ENCODE measurements around the gene FXYD1.
"Not testable (repeated sequence)": the region's sequence is repeated elsewhere in the genome, so short reads cannot be mapped to it uniquely, and the experiment has no call there.

The FXYD1 gene

DNA sequence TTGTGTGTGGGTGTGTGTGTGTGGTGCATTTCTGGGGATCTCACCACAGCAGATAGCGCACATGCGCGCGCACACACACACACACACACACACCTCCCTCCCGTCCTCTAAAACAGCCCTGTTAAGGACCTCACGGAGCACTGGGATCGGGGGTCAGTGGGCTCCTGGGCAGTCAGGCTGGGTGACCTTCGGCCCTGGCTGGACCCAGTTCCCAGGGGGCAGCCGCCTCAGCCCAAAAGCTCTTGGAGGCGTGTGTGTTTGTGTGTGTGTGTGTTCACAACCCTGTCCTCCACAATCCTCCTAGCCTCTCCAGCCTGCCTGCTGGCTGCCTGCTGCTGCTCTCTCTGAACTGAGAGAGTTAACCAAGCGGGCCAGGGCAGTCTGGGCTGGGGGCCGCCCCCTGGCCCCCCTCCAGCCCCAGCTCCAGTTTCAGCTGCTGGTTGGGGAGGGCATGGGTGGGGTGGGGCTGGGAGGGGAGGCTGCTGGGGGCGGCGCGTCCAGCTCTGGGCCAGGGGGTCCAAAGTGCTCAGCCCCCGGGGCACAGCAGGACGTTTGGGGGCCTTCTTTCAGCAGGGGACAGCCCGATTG, at the start of gene FXYD1:
Gene FXYD1 (plus strand): TSS at position 520 of the 588 bp plus-strand sequence. CDS start 1,256 bp downstream, outside the sequence.
- DNase-seq: no peak

- DNase-seq: no peak
These were observed 49.1 kb upstream of the FXYD1 start for GRCh38 chr19:35089554-35089953.

DNA sequence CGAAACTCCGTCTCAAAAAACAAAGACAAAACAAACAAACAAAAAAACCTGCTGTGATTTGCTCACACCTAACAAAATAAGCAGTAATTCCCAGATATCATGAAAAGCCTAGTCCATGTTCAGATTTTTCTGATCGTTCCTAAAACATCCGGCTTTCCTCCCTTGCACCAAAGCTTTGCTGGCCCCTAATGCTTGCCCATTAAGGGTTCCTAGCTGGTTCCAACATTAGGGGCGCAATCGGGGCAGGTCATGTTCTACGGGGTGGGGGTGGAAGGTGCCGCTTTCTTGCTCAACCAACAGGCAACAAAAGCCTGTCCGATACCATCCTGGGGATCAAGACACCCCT, 48.5 kb upstream of the FXYD1 start:
- no peak for DNase-seq

GRCh38 chr19:35090506-35091214, 48.0 kb upstream of the FXYD1 start:
- peak; percentile 60 for DNase-seq

DNA sequence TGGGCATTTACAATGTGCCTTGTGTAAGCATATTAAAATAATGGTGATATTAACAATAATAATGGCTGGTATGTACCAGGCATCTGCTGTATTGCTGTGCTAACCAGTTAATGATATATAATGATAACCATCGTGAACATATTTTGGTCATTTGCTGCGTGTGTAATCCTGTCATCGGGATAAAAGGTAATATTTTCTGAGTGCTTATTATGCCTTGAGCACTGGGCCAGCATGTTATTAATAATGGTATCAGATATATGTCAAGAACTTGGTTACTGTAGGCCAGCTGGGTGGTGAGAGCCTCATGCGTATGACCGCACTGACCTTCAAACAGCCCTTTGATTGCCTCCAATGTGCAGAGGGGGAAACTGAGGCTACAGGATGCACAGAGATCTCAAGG, 45.2 kb upstream of the FXYD1 start:
- DNase-seq: no peak

GRCh38 chr19:35093941-35094647, 44.5 kb upstream of the FXYD1 start:
- no peak for DNase-seq

- DNase-seq: no peak
These were observed 44.0 kb upstream of the FXYD1 start for GRCh38 chr19:35094656-35095055.

DNA sequence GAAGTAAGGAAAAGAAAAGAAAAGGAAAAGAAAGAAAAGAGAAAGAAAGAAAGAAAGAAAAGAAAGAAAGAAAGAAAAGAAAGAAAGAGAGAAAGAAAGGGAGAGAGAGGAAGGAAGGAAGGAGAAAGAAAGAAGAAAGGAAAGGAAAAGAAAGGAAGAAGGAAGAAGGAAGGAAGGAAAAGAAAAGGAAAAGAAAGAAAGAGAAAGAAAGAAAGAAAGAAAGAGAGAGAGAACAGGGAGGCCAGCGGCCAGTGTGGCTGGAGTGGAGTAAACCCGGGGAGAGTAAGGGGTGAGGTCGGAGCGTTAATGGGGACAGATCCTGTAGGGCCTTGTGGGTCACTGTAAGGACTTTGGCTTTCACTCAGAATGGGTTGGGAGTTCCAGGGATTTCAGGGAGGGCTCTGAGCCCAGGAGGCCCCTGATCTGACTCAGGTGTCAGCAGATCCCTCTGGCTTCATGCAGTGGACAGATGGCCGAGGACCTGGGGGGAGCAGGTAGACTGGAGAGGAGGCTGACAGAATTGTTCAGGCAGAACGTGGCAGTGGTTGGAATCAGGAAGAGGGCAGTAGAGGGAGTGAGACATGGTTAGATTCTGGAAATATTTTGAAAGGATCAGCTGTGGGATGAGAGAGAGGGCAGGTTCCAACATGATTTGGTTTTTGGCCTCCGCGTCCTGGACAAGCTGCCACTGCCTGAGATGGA, 42.8 kb upstream of the FXYD1 start:
- DNase-seq: no peak

DNA sequence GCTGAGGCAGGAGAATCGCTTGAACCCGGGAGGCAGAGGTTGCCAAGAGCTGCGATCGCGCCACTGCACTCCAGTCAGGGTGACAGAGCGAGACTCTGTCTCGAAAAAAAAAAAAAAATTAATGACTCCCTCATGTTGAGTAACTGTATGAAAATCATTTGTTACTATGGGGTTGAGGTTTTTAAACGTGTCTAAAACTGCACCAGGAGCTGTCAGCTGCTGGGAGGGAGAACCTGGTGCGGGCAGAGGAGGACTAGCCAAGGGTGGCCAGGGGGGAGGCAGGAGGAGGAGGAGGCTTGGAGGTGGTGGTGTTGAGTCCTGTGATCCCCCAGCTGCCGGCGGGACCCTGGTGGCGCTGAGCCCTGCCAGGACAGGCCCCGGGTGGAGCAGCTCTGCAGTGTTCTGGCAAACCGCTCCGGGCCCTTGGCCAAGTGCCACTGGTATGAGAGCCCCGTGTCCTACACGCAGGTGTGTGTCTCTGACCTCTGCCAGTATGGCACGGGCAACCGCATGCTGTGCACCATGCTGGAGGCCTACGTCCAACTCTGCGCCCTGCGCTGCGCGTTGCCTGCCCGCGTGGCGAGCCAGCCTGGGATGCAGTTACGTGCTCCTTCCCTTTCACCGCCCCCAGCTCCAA, 40.1 kb upstream of the FXYD1 start:
- no peak for DNase-seq

- no peak for DNase-seq
These were observed 39.3 kb upstream of the FXYD1 start for GRCh38 chr19:35099155-35099896.

- no peak for DNase-seq
These were observed 38.7 kb upstream of the FXYD1 start for GRCh38 chr19:35099897-35100275.

GRCh38 chr19:35100588-35101533, 37.8 kb upstream of the FXYD1 start:
- DNase-seq: no peak

GRCh38 chr19:35101949-35102348, 36.7 kb upstream of the FXYD1 start:
- not testable (repeated sequence) for DNase-seq

GRCh38 chr19:35103614-35104013, 35.0 kb upstream of the FXYD1 start:
- not testable (repeated sequence) for DNase-seq

GRCh38 chr19:35104361-35104760, 34.3 kb upstream of the FXYD1 start:
- DNase-seq: no peak

- DNase-seq: no peak
These were observed 33.6 kb upstream of the FXYD1 start for GRCh38 chr19:35105047-35105410.

GRCh38 chr19:35105411-35106290, 33.0 kb upstream of the FXYD1 start:
- no peak for DNase-seq

GRCh38 chr19:35106291-35106583, 32.4 kb upstream of the FXYD1 start:
- DNase-seq: no peak

DNA sequence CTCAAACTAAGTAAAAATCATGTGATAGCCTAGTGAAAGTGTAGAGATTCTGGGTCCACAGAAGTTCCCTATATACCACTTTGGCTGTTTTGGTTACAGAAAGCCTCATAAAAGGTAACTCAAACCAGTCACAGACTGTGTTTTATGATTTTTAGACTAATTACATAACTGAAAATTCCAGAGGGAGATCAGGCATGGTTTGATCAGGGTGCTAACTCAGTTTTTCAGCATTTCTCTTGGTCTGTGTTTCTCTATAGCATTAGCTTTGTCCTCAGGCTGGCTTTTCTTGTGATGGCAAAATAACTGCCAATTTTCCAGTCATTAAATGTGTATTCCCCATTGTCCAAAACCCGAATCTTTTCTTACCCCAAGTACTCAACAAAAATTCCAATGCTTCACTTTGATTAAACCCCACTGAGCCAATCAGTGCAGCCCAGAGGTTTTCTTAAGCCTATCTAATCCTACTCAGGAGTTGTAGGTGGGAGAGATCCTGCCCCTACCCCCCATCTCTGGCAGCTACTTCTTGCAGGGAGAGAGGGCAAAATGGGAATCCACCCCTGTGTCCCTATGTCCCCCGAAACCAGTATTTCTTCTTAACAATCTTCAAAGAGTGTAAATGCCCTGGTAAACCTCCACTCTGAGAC, 31.6 kb upstream of the FXYD1 start:
- no peak for DNase-seq

GRCh38 chr19:35107545-35107944, 31.1 kb upstream of the FXYD1 start:
- peak; percentile 11 for DNase-seq

Measured in stimulated activated CD4-positive, alpha-beta T cell treated with anti-CD3 and anti-CD28 coated beads, Interleukin-4, amount 100 ng/mL, for 24 hours (primary cell).